ENCODE results near the gene PAX9.

GRCh38 chr14:36659010-36659821 is 2.4 kb upstream of the PAX9 start:
- TF ChIP-seq EP300 (IDR thresholded peaks at IDR 0.05) (no peak), CTCF (IDR thresholded peaks at IDR 0.05) (no peak), POLR2A (IDR thresholded peaks at IDR 0.05) (no peak)
